GM18520 (cell line): ENCODE data around the gene VEGFC.
A peak's percentile ranks its signal among the peaks of the same experiment; 100 is the strongest.

Source experiments
- ATAC-seq: cut with Tn5 transposase; IDR thresholded peaks from one replicate; pipeline ENCODE4 v1.9.1; 2021; ENCODE audit not compliant: unreplicated experiment

Gene VEGFC

DNA sequence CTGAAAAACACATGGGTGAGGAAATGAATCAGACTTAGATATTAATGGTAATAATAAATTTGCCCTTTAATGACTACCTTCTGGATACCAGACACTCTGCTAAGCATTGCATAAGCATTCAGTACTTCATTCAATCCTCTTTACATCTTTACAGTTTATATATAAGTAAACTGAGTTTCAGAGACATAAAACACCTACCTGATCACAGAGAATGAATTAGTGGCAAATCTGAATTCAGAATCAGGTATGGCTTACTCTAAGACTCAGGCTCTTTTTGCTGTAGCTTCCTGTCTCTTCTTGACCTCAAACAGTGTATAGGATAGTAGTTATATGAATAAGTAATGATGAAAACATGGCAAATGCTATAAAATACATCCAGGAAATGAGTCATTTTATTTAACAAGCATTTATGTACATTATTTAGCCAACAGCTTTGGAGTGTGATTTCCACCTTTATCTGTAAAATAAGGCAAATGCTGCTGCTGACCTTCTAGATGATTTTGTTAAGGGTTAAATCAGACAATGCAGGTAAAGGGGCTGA lies 83.9 kb downstream of the VEGFC start:
- no peak for ATAC-seq

DNA sequence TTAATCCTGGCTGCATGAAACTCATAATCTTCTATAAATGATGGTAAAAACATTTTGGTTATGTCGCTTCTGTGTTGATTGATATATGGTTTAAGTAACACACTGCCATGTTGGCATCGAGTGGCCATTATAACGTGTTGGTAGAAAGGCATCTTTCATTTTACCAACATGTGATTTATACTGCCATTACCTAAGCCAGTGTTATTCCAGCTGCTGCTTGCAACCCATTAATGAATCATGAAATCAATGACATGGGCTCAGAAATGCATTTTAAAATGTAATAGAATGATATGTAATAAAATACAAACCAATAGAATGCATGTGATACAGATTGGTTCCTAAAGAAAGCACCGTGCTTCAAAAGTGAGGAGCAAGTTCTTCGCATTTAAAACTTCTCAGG lies 102.0 kb downstream of the VEGFC start:
- no peak for ATAC-seq

DNA sequence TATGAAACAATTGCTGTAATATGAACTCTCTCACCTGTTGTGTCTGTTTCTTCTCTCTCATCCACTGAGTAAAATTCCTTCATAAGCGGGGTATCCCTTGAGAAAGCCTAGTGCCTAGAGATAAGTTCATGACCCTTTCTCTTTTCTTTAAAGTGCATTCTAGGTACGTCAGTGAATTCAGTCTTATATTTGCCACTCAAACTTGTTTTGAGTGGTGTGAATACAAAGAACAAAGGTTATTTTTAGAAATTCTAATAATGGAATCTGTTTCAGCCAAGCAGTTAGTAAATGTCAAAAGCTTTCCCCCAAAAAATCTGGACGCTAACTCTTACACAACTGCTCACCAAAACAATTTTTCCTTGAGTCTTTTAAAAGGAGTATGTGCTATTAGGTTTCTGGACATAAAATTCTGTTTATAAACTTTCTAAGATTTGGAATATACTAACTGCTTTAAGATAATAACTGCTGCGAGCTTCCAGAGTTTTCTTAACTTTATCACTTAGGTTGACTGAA lies 112.0 kb downstream of the VEGFC start:
- no peak for ATAC-seq

GRCh38 chr4:176676901-176677300 lies 115.8 kb downstream of the VEGFC start:
- ATAC-seq = no peak

GRCh38 chr4:176675810-176676209 lies 116.9 kb downstream of the VEGFC start:
- ATAC-seq = no peak

GRCh38 chr4:176671532-176671931 lies 121.2 kb downstream of the VEGFC start:
- no peak for ATAC-seq

- ATAC-seq = no peak
These were observed 124.4 kb downstream of the VEGFC start for GRCh38 chr4:176668324-176668723.

- no peak for ATAC-seq
These were observed 127.8 kb downstream of the VEGFC start for GRCh38 chr4:176664964-176665363.

DNA sequence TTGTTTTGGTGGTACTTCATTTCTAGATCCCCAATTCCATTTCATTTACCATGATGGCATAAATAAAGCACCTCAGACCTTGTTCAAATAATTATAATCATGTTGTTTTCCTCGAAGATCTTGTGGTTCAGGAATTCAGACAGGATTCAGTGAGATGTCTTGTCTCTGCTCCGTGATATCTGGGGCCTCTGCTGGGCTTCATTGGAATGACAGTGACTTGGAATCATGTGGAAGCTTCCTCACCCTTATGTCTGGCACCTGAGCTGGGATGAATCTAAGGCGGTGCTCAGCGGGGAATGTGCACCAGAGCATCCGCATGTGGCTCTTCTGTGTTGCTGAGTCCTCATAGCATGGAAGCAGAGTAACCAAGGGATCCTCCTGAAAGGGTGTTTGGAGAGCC lies 132.2 kb downstream of the VEGFC start:
- no peak for ATAC-seq

DNA sequence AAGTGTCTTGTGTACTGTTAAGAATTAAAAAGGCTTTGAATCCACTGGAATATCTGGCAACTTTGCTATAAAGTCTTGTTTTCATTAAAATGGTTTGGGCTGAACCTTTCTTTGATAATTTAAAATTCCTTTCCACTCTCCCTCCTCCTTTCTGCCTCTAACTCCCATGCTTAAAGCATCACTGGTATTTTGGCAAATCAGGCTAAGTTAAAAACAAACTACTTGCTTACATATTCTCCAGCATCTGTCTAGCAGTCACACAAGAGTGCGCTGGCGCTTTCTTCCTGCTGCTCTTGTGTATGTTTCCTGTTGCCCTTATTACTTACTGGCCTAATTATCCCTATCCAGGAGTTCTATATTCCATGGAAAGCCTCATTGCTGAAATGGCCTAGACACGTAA lies 136.6 kb downstream of the VEGFC start:
- no peak for ATAC-seq

- no peak for ATAC-seq
These were observed 138.0 kb downstream of the VEGFC start for GRCh38 chr4:176654565-176655216.

DNA sequence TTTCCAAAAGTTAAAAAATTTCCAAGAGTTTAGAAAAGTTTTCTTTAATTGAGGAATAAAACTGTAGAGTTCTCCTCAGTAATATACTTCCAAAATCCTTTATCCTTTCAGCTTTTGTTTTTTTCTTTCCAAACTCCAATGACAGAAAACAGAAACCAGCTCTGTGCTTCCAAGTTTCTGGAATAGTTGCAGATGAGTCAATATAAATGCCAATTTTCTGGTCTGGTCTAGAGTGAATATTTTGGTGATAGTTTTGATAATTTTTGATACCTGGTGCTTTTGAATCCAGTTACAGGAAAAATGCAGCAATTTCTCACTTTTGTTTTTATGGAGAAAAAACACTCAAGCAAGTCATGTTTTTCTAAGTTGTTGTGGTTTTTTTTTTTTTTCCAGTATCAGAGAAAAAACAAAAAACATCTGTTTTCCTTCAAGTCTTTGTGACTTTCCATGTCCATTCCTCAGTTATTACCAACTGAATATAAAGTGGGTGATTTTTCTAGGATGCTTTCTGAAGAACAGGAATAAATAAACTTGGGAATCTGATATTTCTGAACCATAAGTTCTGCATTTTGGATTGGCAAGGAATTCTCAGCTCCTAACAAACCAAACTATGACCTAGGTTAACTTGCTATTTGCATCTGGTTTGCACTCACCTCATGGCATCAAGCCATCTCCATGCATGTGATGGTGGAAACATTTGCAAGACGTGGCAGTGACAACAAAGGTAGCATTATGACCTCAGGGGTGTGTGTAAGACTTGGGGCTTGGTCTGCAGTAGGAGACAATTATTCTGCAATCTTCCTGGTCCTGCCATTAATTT lies 139.1 kb downstream of the VEGFC start:
- no peak for ATAC-seq

- ATAC-seq = no peak
These were observed 146.4 kb downstream of the VEGFC start for GRCh38 chr4:176646311-176646710.

- no peak for ATAC-seq
These were observed 147.3 kb downstream of the VEGFC start for GRCh38 chr4:176645246-176645960.

DNA sequence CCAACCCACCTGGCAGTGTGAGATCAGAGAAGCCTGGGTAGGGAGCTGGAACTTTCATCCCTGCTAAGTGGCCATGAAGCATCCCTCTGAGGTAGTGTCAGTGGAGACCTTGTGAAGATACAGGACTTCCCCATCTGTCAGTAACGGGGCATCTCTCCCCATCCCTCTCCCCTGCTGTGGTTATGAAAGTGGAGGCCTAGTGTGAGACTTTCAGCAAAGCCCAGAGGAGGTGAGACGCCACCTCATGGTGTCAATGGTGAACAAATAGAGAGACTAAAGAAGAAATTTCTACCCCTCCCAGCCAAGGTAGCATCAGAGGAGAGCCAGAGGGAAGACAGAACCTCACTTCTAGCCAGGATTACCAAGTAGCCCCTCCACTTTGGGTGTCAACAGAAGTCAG lies 150.2 kb downstream of the VEGFC start:
- peak; percentile 56 for ATAC-seq

GRCh38 chr4:176641237-176641636 lies 151.5 kb downstream of the VEGFC start:
- no peak for ATAC-seq

GRCh38 chr4:176638992-176639391 lies 153.7 kb downstream of the VEGFC start:
- ATAC-seq = no peak

DNA sequence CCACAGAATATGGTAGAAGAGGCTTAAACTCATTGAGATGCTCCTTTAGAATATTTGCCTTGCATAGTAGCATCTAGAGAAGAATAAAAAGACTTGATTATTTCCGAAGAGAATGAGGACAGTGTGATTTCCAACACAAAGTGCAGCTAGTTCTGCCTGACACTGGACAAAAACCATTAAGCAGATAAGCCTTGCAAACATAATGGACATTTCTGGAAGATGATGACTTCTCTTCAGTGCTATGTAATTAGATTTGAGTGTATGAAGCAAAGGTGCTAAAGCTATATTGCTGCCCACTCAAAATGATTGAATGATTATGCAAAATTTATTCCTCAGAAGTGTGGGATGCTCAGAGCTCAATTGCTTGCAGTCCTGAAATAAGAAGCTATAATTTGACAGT lies 156.4 kb downstream of the VEGFC start:
- no peak for ATAC-seq

GRCh38 chr4:176635372-176636261 lies 157.1 kb downstream of the VEGFC start:
- peak; percentile 56 for ATAC-seq
